ENCODE results near the gene USP54.

DNA sequence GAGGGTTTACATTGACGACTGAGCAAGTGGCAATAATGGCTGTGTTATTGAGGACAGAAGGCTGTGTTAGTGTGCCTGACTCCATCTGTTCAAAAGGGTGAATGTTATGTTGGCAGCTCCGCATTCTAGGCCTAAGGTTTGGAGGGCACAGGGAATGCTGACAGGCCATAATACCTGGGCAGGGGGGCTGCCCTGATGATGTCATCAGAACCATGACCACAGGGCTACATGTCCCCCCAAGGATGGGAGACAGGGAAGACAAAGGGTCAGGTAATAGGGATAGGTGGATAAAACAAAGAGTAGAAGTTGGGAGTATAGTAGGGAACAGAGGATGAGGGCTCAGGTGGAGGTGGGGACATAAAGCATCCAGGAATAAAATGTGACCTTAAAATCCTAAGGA lies 93.5 kb downstream of the USP54 start:
- TF ChIP-seq, protein P1, sequence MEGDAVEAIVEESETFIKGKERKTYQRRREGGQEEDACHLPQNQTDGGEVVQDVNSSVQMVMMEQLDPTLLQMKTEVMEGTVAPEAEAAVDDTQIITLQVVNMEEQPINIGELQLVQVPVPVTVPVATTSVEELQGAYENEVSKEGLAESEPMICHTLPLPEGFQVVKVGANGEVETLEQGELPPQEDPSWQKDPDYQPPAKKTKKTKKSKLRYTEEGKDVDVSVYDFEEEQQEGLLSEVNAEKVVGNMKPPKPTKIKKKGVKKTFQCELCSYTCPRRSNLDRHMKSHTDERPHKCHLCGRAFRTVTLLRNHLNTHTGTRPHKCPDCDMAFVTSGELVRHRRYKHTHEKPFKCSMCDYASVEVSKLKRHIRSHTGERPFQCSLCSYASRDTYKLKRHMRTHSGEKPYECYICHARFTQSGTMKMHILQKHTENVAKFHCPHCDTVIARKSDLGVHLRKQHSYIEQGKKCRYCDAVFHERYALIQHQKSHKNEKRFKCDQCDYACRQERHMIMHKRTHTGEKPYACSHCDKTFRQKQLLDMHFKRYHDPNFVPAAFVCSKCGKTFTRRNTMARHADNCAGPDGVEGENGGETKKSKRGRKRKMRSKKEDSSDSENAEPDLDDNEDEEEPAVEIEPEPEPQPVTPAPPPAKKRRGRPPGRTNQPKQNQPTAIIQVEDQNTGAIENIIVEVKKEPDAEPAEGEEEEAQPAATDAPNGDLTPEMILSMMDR (CRISPR knock-in tag; IDR thresholded peaks at IDR 0.05), result no peak
- TF ChIP-seq, protein P2, sequence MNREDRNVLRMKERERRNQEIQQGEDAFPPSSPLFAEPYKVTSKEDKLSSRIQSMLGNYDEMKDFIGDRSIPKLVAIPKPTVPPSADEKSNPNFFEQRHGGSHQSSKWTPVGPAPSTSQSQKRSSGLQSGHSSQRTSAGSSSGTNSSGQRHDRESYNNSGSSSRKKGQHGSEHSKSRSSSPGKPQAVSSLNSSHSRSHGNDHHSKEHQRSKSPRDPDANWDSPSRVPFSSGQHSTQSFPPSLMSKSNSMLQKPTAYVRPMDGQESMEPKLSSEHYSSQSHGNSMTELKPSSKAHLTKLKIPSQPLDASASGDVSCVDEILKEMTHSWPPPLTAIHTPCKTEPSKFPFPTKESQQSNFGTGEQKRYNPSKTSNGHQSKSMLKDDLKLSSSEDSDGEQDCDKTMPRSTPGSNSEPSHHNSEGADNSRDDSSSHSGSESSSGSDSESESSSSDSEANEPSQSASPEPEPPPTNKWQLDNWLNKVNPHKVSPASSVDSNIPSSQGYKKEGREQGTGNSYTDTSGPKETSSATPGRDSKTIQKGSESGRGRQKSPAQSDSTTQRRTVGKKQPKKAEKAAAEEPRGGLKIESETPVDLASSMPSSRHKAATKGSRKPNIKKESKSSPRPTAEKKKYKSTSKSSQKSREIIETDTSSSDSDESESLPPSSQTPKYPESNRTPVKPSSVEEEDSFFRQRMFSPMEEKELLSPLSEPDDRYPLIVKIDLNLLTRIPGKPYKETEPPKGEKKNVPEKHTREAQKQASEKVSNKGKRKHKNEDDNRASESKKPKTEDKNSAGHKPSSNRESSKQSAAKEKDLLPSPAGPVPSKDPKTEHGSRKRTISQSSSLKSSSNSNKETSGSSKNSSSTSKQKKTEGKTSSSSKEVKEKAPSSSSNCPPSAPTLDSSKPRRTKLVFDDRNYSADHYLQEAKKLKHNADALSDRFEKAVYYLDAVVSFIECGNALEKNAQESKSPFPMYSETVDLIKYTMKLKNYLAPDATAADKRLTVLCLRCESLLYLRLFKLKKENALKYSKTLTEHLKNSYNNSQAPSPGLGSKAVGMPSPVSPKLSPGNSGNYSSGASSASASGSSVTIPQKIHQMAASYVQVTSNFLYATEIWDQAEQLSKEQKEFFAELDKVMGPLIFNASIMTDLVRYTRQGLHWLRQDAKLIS (CRISPR knock-in tag; IDR thresholded peaks at IDR 0.05), result no peak
